GM18868 (cell line): ENCODE measurements around the gene TMEM156.

ENCODE experiments used
- ATAC-seq: cut with Tn5 transposase; IDR thresholded peaks from one replicate; pipeline ENCODE4 v1.9.1; 2021; ENCODE audit warnings: mild to moderate bottlenecking, moderate library complexity; ENCODE audit not compliant: unreplicated experiment

TMEM156 gene

GRCh38 chr4:38928974-38929373 is 103.2 kb downstream of the TMEM156 start:
- no peak for ATAC-seq

- ATAC-seq: no peak
These were observed 103.6 kb downstream of the TMEM156 start for GRCh38 chr4:38928568-38928967.

GRCh38 chr4:38926896-38927295 is 105.3 kb downstream of the TMEM156 start:
- no peak for ATAC-seq

- ATAC-seq: no peak
These were observed 106.5 kb downstream of the TMEM156 start for GRCh38 chr4:38925492-38926413.

GRCh38 chr4:38924353-38924752 is 107.9 kb downstream of the TMEM156 start:
- no peak for ATAC-seq

GRCh38 chr4:38923746-38924145 is 108.5 kb downstream of the TMEM156 start:
- no peak for ATAC-seq

GRCh38 chr4:38921151-38921550 is 111.1 kb downstream of the TMEM156 start:
- no peak for ATAC-seq

- ATAC-seq: no peak
These were observed 111.5 kb downstream of the TMEM156 start for GRCh38 chr4:38920677-38921076.

- ATAC-seq: no peak
These were observed 112.0 kb downstream of the TMEM156 start for GRCh38 chr4:38920186-38920585.

GRCh38 chr4:38919494-38919893 is 112.7 kb downstream of the TMEM156 start:
- ATAC-seq: no peak

- ATAC-seq: no peak
These were observed 114.7 kb downstream of the TMEM156 start for GRCh38 chr4:38917481-38918025.
